Activated CD8-positive, alpha-beta memory T cell treated with anti-CD3 and anti-CD28 coated beads, Interleukin-2, amount 50 U/mL, for 4 hours (primary cell): ENCODE measurements around the gene TRPM3.

Experiments
- DNase-seq: peaks from one replicate; pipeline ENCODE4 v3.0.0-alpha.2; 2020

The TRPM3 gene

GRCh38 chr9:71121275-71122021, at the start of gene TRPM3:
Gene TRPM3, minus strand, starts transcription at chr9:71121621. Its CDS starts 267 bp downstream, at chr9:71121354.
- DNase-seq: no peak

- DNase-seq: no peak
Observed at GRCh38 chr9:71168418-71168817, 47.0 kb upstream of the TRPM3 start.

DNA sequence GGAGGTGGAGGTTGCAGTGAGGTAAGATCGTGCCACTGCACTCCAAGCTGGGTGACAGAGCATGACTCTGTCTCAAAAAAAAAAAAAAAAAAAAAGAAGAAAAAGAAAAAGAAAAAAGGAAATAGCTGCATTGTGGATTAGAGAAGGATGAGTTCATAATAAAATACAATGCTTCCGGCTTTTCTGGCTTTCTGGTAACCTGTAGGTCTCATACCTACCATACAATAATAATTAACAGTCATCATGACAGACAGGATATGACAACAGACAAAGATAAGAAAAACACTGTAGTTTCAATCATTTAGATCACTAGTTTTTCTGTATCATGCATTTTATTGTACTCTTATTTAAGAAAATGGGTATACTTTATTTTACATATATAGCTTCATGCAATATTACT, 40.7 kb upstream of the TRPM3 start:
- no peak for DNase-seq

DNA sequence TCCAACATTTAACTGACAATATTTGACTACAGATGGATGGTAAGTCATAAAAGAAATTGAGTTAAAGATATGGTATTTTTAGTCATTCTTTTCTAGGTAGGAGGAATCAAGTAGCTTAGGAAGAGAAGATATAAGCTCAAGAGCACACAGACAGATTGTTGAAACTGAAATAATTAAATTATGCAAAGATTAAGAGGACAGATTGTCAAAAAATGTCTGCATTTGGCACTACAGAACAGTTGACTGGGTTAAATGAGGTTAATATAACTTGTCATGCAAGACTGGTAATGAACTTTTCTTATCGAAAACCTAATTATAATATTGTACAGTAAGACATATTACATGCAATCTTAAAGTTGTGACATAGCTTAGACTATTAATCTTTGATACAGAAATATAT, 36.3 kb upstream of the TRPM3 start:
- no peak for DNase-seq

- DNase-seq: no peak
Observed at GRCh38 chr9:71147368-71147767, 25.9 kb upstream of the TRPM3 start.

GRCh38 chr9:71146511-71146910, 25.1 kb upstream of the TRPM3 start:
- DNase-seq: no peak

DNA sequence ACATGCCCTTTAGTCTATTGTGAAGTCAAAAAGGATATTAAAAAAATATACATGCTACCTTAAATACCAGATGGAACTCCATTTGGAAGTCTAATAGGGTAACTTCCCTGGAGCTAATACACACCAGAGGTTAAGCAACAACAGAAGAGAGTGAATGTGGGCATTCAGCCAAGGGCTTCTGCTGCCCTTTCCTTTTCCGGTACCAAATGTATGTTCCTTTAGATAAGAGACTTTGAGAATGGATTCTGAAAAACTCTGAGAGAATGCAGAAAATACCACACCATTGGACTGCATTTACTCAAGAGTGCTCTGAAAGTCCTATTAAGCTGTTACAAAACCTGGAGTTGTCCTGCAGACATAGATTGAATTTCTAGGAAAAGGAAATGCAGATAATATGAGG, 23.8 kb upstream of the TRPM3 start:
- DNase-seq: no peak

DNA sequence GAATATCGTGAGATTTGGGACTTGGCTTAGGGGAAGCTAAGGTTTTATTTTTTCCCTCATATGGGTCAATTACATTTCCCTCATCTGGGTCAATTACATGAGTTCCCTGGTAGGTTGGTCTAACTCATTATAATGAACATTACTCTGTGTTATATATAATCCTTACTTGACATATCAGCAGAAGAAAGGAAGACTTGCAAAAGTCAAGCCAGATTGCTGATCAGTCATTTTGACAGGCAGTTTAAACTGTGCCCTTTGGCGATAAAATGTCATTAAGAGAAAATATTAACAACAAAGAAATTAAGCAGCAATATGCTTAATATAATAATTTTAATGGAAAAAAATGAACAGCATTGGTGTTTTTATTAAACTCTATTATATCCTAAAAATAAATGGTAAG, 23.1 kb upstream of the TRPM3 start:
- DNase-seq: no peak

DNA sequence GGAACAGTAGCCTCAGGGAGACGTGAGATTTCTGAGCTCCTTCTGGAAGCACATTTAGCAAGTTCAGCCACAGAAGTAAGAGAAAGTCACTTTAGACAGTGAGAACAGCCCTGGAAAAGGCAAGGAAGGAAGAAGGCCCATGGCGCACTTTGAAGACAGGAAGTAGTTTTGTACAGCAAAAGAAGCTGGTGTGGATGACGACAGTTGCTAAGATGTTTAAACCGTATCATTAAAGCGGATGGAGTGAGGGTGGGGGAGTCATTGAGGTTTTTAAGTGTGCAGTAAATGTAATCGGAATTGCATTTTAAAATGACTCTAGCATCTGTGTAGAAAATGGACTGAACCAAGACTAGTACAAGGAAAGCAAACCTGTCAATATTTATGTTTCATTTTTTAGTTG, 15.3 kb upstream of the TRPM3 start:
- no peak for DNase-seq

DNA sequence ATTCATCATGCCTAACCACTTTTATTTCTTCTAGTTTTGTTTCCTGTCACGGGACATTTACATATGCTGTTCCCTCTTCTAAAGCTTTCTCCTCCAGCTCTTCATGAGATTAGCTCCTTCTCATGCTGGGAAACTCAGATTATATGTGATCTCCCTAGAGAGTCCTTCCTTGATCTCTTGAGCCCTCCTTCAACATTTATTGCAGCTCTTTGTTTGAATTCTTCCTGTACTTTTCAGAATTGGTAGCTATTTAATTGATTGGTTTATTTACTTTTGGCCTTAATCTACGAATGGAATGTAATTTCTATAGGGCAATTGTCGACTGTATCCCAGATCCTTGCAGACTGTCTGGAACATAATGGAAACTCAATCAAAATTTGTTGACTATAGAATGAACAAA, 9.7 kb upstream of the TRPM3 start:
- DNase-seq: no peak

DNA sequence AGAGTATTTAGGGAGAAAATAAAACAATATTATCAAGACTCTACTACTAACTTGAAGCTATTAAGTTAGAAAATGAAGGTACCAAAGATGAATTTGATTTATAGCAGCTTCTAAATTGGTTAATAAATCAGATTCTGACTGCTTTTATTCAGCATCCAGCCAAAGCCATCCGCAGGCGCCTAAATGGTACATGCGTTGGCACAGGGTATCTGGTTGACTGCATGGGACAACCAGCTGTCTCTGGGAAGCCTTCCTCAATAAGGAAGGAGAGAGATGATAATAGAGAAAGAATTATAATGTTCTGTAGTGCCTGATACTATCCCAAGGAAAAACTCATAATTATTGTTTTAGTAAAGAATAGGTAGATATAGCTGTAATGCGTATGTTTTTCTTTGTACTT, 9.1 kb upstream of the TRPM3 start:
- no peak for DNase-seq

DNA sequence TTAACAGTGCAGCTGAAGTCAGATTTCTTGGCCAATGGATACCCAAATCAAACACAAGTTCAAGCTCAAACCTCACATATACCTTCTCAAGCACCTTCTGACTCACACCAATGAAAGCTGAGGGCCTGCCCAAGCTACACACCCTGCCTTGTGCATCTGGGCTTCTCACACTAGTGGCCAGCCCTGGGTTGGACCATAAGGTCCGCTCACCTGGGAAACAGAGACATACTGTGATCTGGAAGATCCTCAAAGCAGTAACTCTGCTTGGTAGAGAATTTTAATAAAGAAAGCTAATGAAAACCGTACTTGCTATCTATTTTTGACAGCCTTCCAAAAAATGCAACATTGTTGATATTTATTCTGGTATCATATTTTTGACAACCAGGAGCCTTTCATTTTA, 7.4 kb upstream of the TRPM3 start:
- DNase-seq: no peak

GRCh38 chr9:71127301-71127700, 5.9 kb upstream of the TRPM3 start:
- no peak for DNase-seq

- no peak for DNase-seq
Observed at GRCh38 chr9:71122421-71122820, 1.0 kb upstream of the TRPM3 start.

GRCh38 chr9:71122022-71122275, 528 bp upstream of the TRPM3 start:
- DNase-seq: no peak

DNA sequence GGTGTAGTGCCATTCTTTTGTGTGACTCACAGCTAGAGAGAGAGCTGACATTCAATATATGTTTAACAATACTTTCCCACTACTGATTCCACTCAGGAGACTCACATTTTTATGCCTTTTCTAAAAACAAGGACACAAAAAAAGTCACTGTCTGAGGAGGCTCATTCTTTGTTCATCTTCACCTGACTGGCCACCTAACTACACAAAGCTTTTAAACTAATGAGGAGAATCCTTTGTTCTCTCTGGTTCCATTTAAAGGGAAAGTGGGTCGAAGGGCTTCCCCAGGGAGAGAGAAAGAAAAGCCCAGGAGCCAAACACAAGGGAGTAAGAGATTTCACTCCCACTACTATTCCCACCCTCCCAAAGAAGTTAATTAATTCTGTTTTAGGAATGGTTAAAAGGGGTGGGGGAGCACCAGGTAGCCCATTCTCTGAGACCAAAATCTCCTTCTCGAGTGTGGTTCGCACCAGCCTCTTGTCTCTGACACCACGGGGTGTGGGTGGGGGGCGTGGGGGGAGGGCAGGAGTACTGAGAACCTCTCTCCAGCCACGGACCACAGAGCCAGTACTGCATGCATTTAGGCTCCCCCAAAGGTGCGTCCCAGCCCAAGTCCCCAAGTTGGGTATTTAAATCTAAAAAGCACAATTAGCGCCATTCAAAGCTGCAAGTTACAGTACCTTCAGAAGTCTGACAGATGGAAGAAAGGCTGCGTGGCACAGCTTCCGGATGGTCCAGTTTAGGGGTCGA, 747 bp downstream of the TRPM3 start:
- DNase-seq: no peak

DNA sequence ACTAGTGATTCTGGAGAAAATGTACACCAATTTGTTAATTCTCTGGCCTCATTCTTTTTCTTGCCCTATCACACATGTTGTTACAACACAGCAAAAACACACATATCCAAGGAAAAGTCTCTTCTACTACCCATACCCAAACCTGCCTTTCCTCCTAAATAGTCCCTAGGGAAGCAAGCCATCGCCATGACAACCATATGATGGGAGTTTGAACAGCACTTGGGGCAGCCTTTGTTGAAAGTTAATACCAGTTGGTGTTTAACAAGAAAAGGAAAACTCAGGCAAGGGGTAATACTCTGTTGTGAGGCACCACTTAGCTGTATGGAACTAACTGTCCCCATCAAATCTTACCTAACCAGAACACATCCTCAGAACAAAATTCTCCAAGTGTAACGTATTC, 1.7 kb downstream of the TRPM3 start:
- DNase-seq: no peak

DNA sequence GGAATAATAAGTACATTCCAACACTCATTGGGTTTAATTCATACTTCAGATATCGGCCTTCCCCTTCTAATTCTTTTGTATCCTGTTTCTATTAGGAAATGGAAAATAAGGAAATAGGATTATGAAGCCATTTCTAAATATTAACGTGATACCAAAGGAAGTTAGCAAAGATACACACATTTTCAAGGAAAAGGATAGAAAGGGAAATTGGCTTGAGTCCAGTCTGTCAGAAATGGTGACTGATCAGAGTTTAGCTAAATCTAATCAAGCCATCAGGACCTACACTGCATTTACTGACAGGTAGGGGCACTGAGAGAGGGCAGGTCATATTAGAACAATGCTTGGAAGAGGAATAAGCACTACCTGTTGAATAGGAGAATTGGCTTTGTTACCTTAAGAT, 3.1 kb downstream of the TRPM3 start:
- no peak for DNase-seq

DNA sequence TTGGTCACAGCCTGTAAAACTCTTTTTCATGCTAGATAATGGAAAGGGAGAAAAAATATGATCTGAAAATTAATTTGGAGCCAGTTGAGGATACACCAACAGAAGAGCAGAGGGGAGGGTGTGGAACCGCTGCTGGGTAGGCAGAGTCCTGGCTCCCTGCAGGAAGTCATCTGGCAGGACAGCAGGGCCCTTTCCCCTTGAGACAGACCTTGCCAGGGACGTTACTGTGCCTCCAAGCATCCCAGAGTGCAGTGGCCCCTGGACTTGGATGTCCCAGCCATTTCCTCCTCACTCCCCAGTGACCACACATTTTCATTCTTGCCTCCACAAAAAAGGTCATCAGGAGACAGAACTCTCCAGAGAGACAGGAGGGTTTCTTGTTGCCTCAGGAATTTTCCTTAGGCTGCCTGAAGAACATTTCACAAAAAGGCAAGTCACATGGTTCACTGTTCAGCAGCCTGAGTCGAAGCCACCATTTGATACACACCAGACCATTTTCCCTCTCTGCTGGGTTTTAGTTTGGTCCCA, 5.9 kb downstream of the TRPM3 start:
- DNase-seq: no peak

GRCh38 chr9:71112866-71113265, 8.6 kb downstream of the TRPM3 start:
- DNase-seq: no peak

- no peak for DNase-seq
Observed at GRCh38 chr9:71108937-71109336, 12.5 kb downstream of the TRPM3 start.

DNA sequence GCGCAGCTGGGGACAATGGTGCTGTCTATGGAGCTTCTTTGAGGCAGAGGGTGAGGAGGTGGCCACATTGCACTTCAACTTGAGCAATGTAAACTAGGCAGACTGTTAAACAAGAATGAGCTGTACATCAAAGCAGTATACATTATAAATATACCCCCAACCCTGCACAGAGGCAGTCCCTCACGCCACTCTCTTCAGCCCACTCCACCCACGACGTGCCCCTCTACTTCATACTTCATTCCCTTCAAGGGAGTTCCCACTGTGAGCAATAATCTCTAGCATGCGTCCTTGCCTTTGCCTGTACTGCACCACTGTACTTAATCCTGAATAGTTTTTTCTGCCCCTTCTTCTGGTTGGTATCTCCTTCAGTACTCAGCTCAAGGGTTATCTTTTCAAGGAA, 14.4 kb downstream of the TRPM3 start:
- no peak for DNase-seq

- DNase-seq: no peak
Observed at GRCh38 chr9:71105192-71105591, 16.2 kb downstream of the TRPM3 start.

DNA sequence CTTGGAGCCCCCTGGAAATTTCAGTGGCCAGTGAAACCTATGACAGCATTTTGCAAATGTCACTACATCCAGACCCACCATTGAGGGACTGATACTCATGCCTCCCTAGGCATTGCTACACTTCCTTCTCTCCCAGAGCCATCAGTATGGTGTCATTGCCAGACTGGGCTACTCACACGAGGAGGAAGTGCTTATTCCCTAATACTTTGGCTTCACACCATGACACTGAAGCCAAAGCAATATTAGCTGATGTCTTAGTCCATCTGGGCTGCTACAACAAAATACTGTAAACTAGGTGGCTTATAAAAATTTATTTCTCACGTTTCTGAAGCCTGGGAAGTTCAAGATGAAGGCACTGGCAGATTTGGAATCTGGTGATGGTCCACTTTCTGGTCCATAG, 22.6 kb downstream of the TRPM3 start:
- DNase-seq: no peak

DNA sequence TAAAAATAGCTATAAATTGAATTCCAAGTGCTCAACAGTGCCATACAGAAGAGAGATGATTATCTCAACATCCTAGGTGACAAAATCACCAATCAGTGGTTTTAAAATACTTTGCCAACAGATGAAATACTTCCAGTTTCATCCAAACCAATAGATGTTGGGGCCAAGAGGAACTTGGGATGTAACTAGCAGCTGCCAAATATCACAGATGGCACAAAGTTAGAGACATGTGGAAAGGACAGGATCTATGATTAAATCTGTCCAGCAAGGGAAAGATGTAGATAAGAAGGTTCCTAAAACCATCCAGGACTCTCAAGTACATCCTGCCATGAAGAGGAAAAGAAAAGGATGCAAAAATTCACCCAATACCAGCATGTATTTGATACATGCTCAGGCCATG, 23.8 kb downstream of the TRPM3 start:
- no peak for DNase-seq
